IMR-90 (cell line): ENCODE data around the gene FANCD2OS. TPM values are rescaled to one million over a fixed set of nuclear protein-coding genes. Genes with fewer than 3 reads are reported as not detected.

Source experiments
- ATAC-seq: fragments of 200-7000 bp; cut with Tn5 transposase; 2 replicates; pipeline ENCODE4 v1.9.1; 2020; ENCODE audit warnings: low read depth, mild to moderate bottlenecking, moderate library complexity
- BruUV-seq: library from RNA; stranded (reverse); fragments of 400-500 nt; replicated peaks from 2 replicates; lab custom pipeline; 2021; lab: Mats Ljungman, UMichigan
- CTCF ChIA-PET: fragments of 300-600 bp; formaldehyde crosslinking; extraction: SDS; loops from one replicate; lab custom pipeline; 2021; ENCODE audit warnings: antibody characterized with exemption; lab: Yijun Ruan, JAX
- POLR2A ChIA-PET: fragments of 300-600 bp; sonication (Branson Sonifier 250); formaldehyde crosslinking; loops from one replicate; lab custom pipeline; 2022; ENCODE audit warnings: antibody characterized with exemption; ENCODE audit not compliant: unreplicated experiment; lab: Charles Lee
- DNase-seq: peaks from one replicate; pipeline ENCODE4 v3.0.0; 2013
- H2AFZ ChIP-seq: replicated peaks from 2 replicates; pipeline ENCODE3; 2013; ENCODE audit warnings: low read length, mild to moderate bottlenecking; ENCODE audit not compliant: poor library complexity
- H2AK5ac ChIP-seq: 2 replicates; pipeline ENCODE4 v1.6.1; 2013; ENCODE audit warnings: low read depth, low read length, inconsistent platforms
- H2AK9ac ChIP-seq: replicated peaks from 2 replicates; pipeline ENCODE3; 2013; ENCODE audit warnings: mild to moderate bottlenecking, low read depth, low read length, moderate library complexity; ENCODE audit not compliant: poor library complexity
- H2BK120ac ChIP-seq: 2 replicates; pipeline ENCODE4 v1.6.1; 2013; ENCODE audit warnings: low read depth, low read length, inconsistent platforms
- H2BK15ac ChIP-seq: 3 replicates; pipeline ENCODE4 v1.6.1; 2013; ENCODE audit warnings: low read depth, low read length, inconsistent platforms
- H2BK20ac ChIP-seq: 2 replicates; pipeline ENCODE4 v1.6.1; 2013; ENCODE audit warnings: low read depth, mild to moderate bottlenecking, inconsistent platforms, low read length, moderate library complexity
- H2BK5ac ChIP-seq: 2 replicates; pipeline ENCODE4 v1.6.1; 2013; ENCODE audit warnings: mild to moderate bottlenecking, low read depth, low read length, inconsistent platforms; ENCODE audit not compliant: poor library complexity, severe bottlenecking
- H3K14ac ChIP-seq: replicated peaks from 2 replicates; pipeline ENCODE4 v1.6.1; 2013; ENCODE audit warnings: low read depth, low read length, inconsistent platforms
- H3K18ac ChIP-seq: 2 replicates; pipeline ENCODE4 v1.6.1; 2013; ENCODE audit warnings: low read depth, low read length, control low read depth
- H3K23ac ChIP-seq: 2 replicates; pipeline ENCODE4 v1.6.1; 2013; ENCODE audit warnings: low read depth, low read length, inconsistent platforms
- H3K27ac ChIP-seq: 2 replicates; pipeline ENCODE4 v1.5.1; 2013; ENCODE audit warnings: mild to moderate bottlenecking, control low read depth, low read length; ENCODE audit not compliant: insufficient read depth
- H3K27me3 ChIP-seq: 2 replicates; pipeline ENCODE4 v1.6.1; 2013; ENCODE audit warnings: low read length; ENCODE audit not compliant: control insufficient read depth, insufficient read depth
- H3K36me3 ChIP-seq: 2 replicates; pipeline ENCODE4 v1.6.1; 2013; ENCODE audit warnings: low read length, mixed read lengths; ENCODE audit not compliant: control insufficient read depth, insufficient read depth
- H3K4ac ChIP-seq: 2 replicates; pipeline ENCODE4 v1.6.1; 2013; ENCODE audit warnings: low read depth, low read length, inconsistent platforms
- H3K4me1 ChIP-seq: 2 replicates; pipeline ENCODE4 v1.6.1; 2013; ENCODE audit warnings: low read length, mixed read lengths; ENCODE audit not compliant: control insufficient read depth, insufficient read depth
- H3K4me2 ChIP-seq: 2 replicates; pipeline ENCODE4 v1.6.1; 2013; ENCODE audit warnings: low read depth, mild to moderate bottlenecking, control low read depth, low read length, moderate library complexity
- H3K4me3 ChIP-seq: 2 replicates; pipeline ENCODE4 v1.5.1; 2013; ENCODE audit warnings: low read depth, mild to moderate bottlenecking, control low read depth, low read length, moderate library complexity; ENCODE audit not compliant: insufficient read depth
- H3K56ac ChIP-seq: 2 replicates; pipeline ENCODE4 v1.6.1; 2013; ENCODE audit warnings: low read length, inconsistent platforms; ENCODE audit not compliant: insufficient read depth; ENCODE audit errors: extremely low read depth
- H3K79me1 ChIP-seq, 2 experiments: 2 replicates each; pipeline ENCODE4 v1.6.1; 2013; ENCODE audit warnings: low read length in 2 of 2, inconsistent platforms in 1 of 2, low read depth in 1 of 2
- H3K9ac ChIP-seq: 2 replicates; pipeline ENCODE4 v1.6.1; 2013; ENCODE audit warnings: low read depth, low read length, control low read depth
- H3K9me1 ChIP-seq: 2 replicates; pipeline ENCODE4 v1.6.1; 2013; ENCODE audit warnings: low read length, inconsistent platforms; ENCODE audit not compliant: insufficient read depth
- H3K9me3 ChIP-seq: 2 replicates; pipeline ENCODE4 v1.6.1; 2013; ENCODE audit warnings: low read length; ENCODE audit not compliant: control insufficient read depth, insufficient read depth
- H4K20me1 ChIP-seq: 2 replicates; pipeline ENCODE4 v1.6.1; 2013; ENCODE audit warnings: low read length, inconsistent platforms; ENCODE audit not compliant: insufficient read depth
- H4K5ac ChIP-seq: 2 replicates; pipeline ENCODE4 v1.6.1; 2013; ENCODE audit warnings: mild to moderate bottlenecking, low read depth, low read length, control low read depth
- H4K8ac ChIP-seq, 2 experiments: 2 replicates each; pipeline ENCODE4 v1.6.1; 2013; ENCODE audit warnings: low read depth in 2 of 2, low read length in 2 of 2, control low read depth in 1 of 2, inconsistent platforms in 1 of 2
- H4K91ac ChIP-seq: 2 replicates; pipeline ENCODE4 v1.6.1; 2013; ENCODE audit warnings: low read depth, low read length, inconsistent platforms; ENCODE audit not compliant: insufficient read depth
- BHLHE40 ChIP-seq: fragments of 150-350 bp; IDR thresholded peaks from 2 replicates; pipeline ENCODE4 v1.6.1; 2016; ENCODE audit warnings: mild to moderate bottlenecking, low read depth, low read length
- CEBPB ChIP-seq: IDR thresholded peaks from 2 replicates; pipeline ENCODE4 v1.6.1; 2012; ENCODE audit warnings: low read depth, low read length, improper control_type of control experiment
- FOS ChIP-seq: fragments of 150-350 bp; IDR thresholded peaks from 2 replicates; pipeline ENCODE4 v1.6.1; 2016; ENCODE audit warnings: low read depth, low read length
- POLR2A ChIP-seq: IDR thresholded peaks from 2 replicates; pipeline ENCODE4 v1.6.1; 2012; ENCODE audit warnings: mild to moderate bottlenecking, low read depth, low read length
- RAD21 ChIP-seq: IDR thresholded peaks from 2 replicates; pipeline ENCODE4 v1.6.1; 2012; ENCODE audit warnings: low read length, improper control_type of control experiment
- RCOR1 ChIP-seq: IDR thresholded peaks from 2 replicates; pipeline ENCODE4 v1.6.1; 2012; ENCODE audit warnings: mild to moderate bottlenecking, low read length, improper control_type of control experiment; ENCODE audit not compliant: insufficient replicate concordance
- RFX5 ChIP-seq: IDR thresholded peaks from 2 replicates; pipeline ENCODE4 v1.8.0; 2012; ENCODE audit warnings: low read depth, mild to moderate bottlenecking, low read length, moderate library complexity
- WGBS, 2 experiments: methylation state at CpG; one replicate each; pipeline versions ENCODE4 v1.1.5 to v1.1.7; 2013; ENCODE audit warnings: missing lambda C conversion rate in 2 of 2; ENCODE audit not compliant: insufficient read length in 1 of 2; ENCODE audit errors: extremely low coverage in 2 of 2; 5-methylcytosine and 5-hydroxymethylcytosine counted together
- dilution Hi-C: fragments of 300-500 bp; cut with HindIII; formaldehyde crosslinking; loops from one replicate; pipeline ENCODE4 v1.14.3; 2018; ENCODE audit warnings: low sequenced_read_pairs; ENCODE audit not compliant: unreplicated experiment
- in situ Hi-C: fragments of 300-500 bp; cut with MboI; formaldehyde crosslinking; loops from 3 replicates; pipeline ENCODE4 v1.14.3; 2019; ENCODE audit warnings: low sequenced_read_pairs, inconsistent platforms, mixed read lengths
- intact Hi-C: fragments of 100-400 bp; cut with micrococcal nuclease; formaldehyde crosslinking; loops from 2 replicates; pipeline ENCODE4 v1.10.0; 2022
- polyA plus RNA-seq, 3 experiments: library from polyadenylated mRNA; depleted of rRNA; stranded (reverse); fragments of >200 nt; gene quantifications; 2 replicates each; pipeline ENCODE4 v1.2.3, GENCODE V29; 2012; ENCODE audit warnings: low replicate concordance in 1 of 3
- total RNA-seq: library from RNA; depleted of rRNA; stranded (reverse); fragments of >200 nt; gene quantifications from 2 replicates; pipeline ENCODE4 v1.2.3, GENCODE V29; 2012
- TF ChIP-seq, protein P1 (sequence below): fragments of 150-350 bp; IDR thresholded peaks from 2 replicates; pipeline ENCODE4 v1.6.1; 2017; ENCODE audit warnings: mild to moderate bottlenecking, antibody characterized with exemption, low read length, low read depth
- TF ChIP-seq, protein P2 (sequence below): fragments of 150-350 bp; IDR thresholded peaks from 2 replicates; pipeline ENCODE4 v1.6.1; 2016; ENCODE audit warnings: low read depth, mild to moderate bottlenecking, low read length, moderate library complexity, borderline replicate concordance

Gene FANCD2OS
- total and polyA plus RNA-seq, 2 of the 4 experiments (the other 2 are of a cell fraction) = not detected

DNA sequence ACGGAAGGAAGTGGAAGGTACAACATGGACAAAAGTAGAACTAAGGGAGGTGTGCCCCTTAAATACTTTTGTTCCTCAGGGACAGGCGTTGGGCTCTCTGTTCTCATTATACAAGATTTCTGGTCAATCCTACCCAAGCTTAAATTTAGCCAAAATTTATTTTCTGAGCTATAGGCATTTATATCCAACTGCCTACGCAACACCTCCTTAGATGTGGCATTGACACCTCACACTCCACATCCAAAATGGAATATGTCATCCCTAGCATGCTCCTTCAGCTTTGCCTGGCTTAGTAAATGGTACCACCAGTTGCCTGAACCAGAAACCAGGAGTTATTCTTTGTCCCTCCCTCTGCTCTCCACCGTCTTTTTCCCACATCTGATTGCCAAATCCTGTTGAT lies 26.2 kb downstream of the FANCD2OS start:
- H4K20me1 ChIP-seq = no peaks in the 10 kb centered on the region
- no peaks in the 10 kb centered on the region for H3K27me3 ChIP-seq
- no peak overlapping the region for H2BK20ac ChIP-seq
- H3K23ac ChIP-seq = no peak overlapping the region
- no peak overlapping the region for H2AK9ac ChIP-seq
- no peak overlapping the region for H4K8ac ChIP-seq
- H3K79me1 ChIP-seq = no peaks in the 10 kb centered on the region
- no peaks in the 10 kb centered on the region for H3K4me1 ChIP-seq
- H2AFZ ChIP-seq = no peak overlapping the region
- ATAC-seq (no peak), DNase-seq (no peak)
- no peaks in the 10 kb centered on the region for H3K9me3 ChIP-seq
- H3K4me2 ChIP-seq = no peak overlapping the region
- H3K36me3 ChIP-seq = peaks cover 4% of the 10 kb centered on the region; the same call in 1 of the 2 replicates
- no peak overlapping the region for H3K56ac ChIP-seq
- no peak overlapping the region for H4K5ac ChIP-seq
- no peak overlapping the region for H2BK120ac ChIP-seq
- H3K14ac ChIP-seq = no peak overlapping the region
- H2AK5ac ChIP-seq = no peak overlapping the region
- TF ChIP-seq RFX5 = no peak
- no peak for TF ChIP-seq BHLHE40
- no peak for TF ChIP-seq CEBPB
- TF ChIP-seq POLR2A = no peak
- TF ChIP-seq FOS = no peak
- TF ChIP-seq, protein P1, sequence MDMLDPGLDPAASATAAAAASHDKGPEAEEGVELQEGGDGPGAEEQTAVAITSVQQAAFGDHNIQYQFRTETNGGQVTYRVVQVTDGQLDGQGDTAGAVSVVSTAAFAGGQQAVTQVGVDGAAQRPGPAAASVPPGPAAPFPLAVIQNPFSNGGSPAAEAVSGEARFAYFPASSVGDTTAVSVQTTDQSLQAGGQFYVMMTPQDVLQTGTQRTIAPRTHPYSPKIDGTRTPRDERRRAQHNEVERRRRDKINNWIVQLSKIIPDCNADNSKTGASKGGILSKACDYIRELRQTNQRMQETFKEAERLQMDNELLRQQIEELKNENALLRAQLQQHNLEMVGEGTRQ = no peak
- no peak for TF ChIP-seq RCOR1
- TF ChIP-seq, protein P2, sequence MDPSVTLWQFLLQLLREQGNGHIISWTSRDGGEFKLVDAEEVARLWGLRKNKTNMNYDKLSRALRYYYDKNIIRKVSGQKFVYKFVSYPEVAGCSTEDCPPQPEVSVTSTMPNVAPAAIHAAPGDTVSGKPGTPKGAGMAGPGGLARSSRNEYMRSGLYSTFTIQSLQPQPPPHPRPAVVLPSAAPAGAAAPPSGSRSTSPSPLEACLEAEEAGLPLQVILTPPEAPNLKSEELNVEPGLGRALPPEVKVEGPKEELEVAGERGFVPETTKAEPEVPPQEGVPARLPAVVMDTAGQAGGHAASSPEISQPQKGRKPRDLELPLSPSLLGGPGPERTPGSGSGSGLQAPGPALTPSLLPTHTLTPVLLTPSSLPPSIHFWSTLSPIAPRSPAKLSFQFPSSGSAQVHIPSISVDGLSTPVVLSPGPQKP = no peak
- TF ChIP-seq RAD21 = no peak
- H2BK5ac ChIP-seq = no peak overlapping the region
- no TSS peak for BruUV-seq
- dilution Hi-C loops = no loop called here
- no peak overlapping the region for H3K27ac ChIP-seq
- POLR2A ChIA-PET = no interaction called here
- intact Hi-C loops = no loop called here
- CTCF ChIA-PET = no interaction called here
- H3K9me1 ChIP-seq = no peaks in the 10 kb centered on the region; the same call in 1 of the 2 replicates
- in situ Hi-C loops = no loop called here
- 100% methylated on average over 1 of the region's 4 CpGs; no CpG with 5 or more reads in 1 of the 2 experiments for WGBS, 2 experiments
- no peak overlapping the region for H3K9ac ChIP-seq
- H3K4ac ChIP-seq = no peak overlapping the region
- H3K18ac ChIP-seq = no peak overlapping the region
- H2BK15ac ChIP-seq = no peak overlapping the region
- H3K4me3 ChIP-seq = no peak overlapping the region
- H4K91ac ChIP-seq = no peak overlapping the region
